GM12878 (cell line): ENCODE measurements around the gene C2CD4D. TPM values are rescaled to one million over a fixed set of nuclear protein-coding genes. Genes with fewer than 3 reads are reported as not detected.

Source experiments
- BHLHE40 ChIP-seq, 2 experiments: fragments of 450-650 bp in 1 of 2; IDR thresholded peaks; 2 replicates each; pipeline ENCODE4 v1.6.1; 2011 to 2017; ENCODE audit warnings: low read depth in 2 of 2, borderline replicate concordance in 1 of 2, improper control_type of control experiment in 1 of 2, low read length in 1 of 2, mild to moderate bottlenecking in 1 of 2
- DPF2 ChIP-seq: fragments of 450-650 bp; IDR thresholded peaks from 2 replicates; pipeline ENCODE4 v1.6.1; 2017; ENCODE audit warnings: mild to moderate bottlenecking
- SPI1 ChIP-seq: IDR thresholded peaks from 2 replicates; pipeline ENCODE4 v1.6.1; 2011; ENCODE audit warnings: low read depth, mild to moderate bottlenecking, low read length, moderate library complexity, borderline replicate concordance; ENCODE audit not compliant: insufficient read depth
- TCF12 ChIP-seq: IDR thresholded peaks from 2 replicates; pipeline ENCODE4 v1.6.1; 2011; ENCODE audit warnings: low read depth, mild to moderate bottlenecking, low read length
- polyA plus RNA-seq, 11 experiments: library from polyadenylated mRNA; depleted of rRNA in 4 of 11; unstranded in 6 of 11; stranded (reverse) in 5 of 11; fragments of >200 nt; fragmentation: Nextera tagmentation in 4 of 11; fragmentation: Illumina TruSeq in 1 of 11; extraction: Ambion mirVana in 4 of 11; extraction: Trizol in 1 of 11; gene quantifications; 1 replicate in 1 of 11; 2 replicates in 10 of 11; pipeline versions ENCODE4 v1.2.1 to v1.2.3, GENCODE V29; 2011 to 2016; ENCODE audit warnings: inconsistent platforms in 2 of 11, missing spikeins in 2 of 11, low read depth in 1 of 11
- total RNA-seq, 4 experiments: library from RNA; depleted of rRNA in 3 of 4; stranded (reverse); fragments of >200 nt in 3 of 4; fragmentation: Illumina TruSeq in 1 of 4; extraction: Trizol in 1 of 4; gene quantifications; 2 replicates each; pipeline versions ENCODE4 v1.2.1 to v1.2.3, GENCODE V29; 2013 to 2021
- TF ChIP-seq, protein P1 (sequence below): IDR thresholded peaks from 2 replicates; pipeline ENCODE4 v1.6.1; 2012; ENCODE audit warnings: improper control_type of control experiment, low read depth, low read length; ENCODE audit not compliant: insufficient replicate concordance
- TF ChIP-seq, protein P2 (sequence below): fragments of 450-650 bp; IDR thresholded peaks from 2 replicates; pipeline ENCODE4 v1.6.1; 2017; ENCODE audit warnings: mild to moderate bottlenecking, moderate library complexity

Gene C2CD4D
- total and polyA plus RNA-seq, 10 of the 15 experiments (the other 5 are each of a cell fraction or from before 2014, with no cell fraction given): 0.03 to 0.67 (median 0.13) TPM; not detected in 4

DNA sequence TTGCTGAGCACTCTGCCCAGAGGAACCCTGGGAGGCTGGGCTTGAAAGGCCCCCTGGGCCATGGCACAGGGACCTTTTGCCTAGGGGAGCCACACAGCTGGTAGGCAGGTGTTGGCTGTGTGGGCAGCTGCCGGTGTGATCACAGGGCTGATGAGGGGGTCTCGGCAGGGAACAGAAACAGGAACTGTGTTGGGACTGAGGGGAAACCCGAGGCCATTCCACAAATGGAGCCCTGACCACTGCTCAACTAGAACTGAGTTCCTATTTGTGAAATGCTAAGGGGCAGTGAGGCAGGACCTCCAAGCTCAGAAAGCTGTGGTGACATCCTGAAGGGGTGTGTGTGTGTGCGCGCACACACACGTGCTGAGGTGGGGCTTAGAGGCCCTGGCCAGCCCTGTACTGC is 20.3 kb upstream of the C2CD4D start (continued):
- TF ChIP-seq, protein P1, sequence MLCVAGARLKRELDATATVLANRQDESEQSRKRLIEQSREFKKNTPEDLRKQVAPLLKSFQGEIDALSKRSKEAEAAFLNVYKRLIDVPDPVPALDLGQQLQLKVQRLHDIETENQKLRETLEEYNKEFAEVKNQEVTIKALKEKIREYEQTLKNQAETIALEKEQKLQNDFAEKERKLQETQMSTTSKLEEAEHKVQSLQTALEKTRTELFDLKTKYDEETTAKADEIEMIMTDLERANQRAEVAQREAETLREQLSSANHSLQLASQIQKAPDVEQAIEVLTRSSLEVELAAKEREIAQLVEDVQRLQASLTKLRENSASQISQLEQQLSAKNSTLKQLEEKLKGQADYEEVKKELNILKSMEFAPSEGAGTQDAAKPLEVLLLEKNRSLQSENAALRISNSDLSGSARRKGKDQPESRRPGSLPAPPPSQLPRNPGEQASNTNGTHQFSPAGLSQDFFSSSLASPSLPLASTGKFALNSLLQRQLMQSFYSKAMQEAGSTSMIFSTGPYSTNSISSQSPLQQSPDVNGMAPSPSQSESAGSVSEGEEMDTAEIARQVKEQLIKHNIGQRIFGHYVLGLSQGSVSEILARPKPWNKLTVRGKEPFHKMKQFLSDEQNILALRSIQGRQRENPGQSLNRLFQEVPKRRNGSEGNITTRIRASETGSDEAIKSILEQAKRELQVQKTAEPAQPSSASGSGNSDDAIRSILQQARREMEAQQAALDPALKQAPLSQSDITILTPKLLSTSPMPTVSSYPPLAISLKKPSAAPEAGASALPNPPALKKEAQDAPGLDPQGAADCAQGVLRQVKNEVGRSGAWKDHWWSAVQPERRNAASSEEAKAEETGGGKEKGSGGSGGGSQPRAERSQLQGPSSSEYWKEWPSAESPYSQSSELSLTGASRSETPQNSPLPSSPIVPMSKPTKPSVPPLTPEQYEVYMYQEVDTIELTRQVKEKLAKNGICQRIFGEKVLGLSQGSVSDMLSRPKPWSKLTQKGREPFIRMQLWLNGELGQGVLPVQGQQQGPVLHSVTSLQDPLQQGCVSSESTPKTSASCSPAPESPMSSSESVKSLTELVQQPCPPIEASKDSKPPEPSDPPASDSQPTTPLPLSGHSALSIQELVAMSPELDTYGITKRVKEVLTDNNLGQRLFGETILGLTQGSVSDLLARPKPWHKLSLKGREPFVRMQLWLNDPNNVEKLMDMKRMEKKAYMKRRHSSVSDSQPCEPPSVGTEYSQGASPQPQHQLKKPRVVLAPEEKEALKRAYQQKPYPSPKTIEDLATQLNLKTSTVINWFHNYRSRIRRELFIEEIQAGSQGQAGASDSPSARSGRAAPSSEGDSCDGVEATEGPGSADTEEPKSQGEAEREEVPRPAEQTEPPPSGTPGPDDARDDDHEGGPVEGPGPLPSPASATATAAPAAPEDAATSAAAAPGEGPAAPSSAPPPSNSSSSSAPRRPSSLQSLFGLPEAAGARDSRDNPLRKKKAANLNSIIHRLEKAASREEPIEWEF: no peak
- TF ChIP-seq, protein P2, sequence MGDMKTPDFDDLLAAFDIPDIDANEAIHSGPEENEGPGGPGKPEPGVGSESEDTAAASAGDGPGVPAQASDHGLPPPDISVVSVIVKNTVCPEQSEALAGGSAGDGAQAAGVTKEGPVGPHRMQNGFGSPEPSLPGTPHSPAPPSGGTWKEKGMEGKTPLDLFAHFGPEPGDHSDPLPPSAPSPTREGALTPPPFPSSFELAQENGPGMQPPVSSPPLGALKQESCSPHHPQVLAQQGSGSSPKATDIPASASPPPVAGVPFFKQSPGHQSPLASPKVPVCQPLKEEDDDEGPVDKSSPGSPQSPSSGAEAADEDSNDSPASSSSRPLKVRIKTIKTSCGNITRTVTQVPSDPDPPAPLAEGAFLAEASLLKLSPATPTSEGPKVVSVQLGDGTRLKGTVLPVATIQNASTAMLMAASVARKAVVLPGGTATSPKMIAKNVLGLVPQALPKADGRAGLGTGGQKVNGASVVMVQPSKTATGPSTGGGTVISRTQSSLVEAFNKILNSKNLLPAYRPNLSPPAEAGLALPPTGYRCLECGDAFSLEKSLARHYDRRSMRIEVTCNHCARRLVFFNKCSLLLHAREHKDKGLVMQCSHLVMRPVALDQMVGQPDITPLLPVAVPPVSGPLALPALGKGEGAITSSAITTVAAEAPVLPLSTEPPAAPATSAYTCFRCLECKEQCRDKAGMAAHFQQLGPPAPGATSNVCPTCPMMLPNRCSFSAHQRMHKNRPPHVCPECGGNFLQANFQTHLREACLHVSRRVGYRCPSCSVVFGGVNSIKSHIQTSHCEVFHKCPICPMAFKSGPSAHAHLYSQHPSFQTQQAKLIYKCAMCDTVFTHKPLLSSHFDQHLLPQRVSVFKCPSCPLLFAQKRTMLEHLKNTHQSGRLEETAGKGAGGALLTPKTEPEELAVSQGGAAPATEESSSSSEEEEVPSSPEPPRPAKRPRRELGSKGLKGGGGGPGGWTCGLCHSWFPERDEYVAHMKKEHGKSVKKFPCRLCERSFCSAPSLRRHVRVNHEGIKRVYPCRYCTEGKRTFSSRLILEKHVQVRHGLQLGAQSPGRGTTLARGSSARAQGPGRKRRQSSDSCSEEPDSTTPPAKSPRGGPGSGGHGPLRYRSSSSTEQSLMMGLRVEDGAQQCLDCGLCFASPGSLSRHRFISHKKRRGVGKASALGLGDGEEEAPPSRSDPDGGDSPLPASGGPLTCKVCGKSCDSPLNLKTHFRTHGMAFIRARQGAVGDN: peak; percentile 25; the same call in 1 of the 2 replicates
- TF ChIP-seq DPF2 (peak; percentile 47; the same call in 1 of the 2 replicates), BHLHE40 (IDR thresholded peaks at IDR 0.05; ENCODE audit: borderline replicate concordance in 1 of 2, low read depth in 2 of 2, low read length in 1 of 2) (peak; percentile 79 to 90), TCF12 (peak; percentile 66; the same call in 1 of the 2 replicates), SPI1 (peak; percentile 56; the same call in 1 of the 2 replicates)
